Measurements from ENCODE around the gene SSC5D.

DNA sequence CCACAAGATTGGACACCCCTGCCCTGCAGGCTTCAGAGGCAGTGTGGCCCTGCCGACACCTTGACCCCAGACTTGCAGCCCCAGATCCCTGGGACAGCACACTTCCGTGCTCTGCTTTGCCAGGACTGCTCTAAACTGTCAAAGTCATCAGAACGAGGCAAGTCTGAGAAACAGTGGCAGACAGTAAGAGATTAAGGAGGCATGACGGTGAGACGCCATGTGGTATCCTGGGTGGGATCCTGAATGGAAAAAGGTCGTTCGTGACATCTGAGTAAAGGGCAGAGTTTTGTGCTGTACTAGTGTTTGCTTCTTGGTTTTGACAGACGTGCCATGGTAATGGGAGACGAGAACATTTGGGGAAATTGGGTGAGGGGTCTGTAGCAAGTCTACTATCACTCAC lies 78.6 kb downstream of the SSC5D start:
- TF ChIP-seq EZH2 (IDR thresholded peaks at IDR 0.05; ENCODE audit: insufficient read depth, poor library complexity, severe bottlenecking) (no peak), EZH2phosphoT487 (IDR thresholded peaks at IDR 0.05; ENCODE audit: insufficient read depth, low read depth) (no peak)

Measured in GM23248 (cell line).